HEK293 (cell line): Measurements from ENCODE around the gene CPNE4.

Source experiments
- CTCF ChIA-PET: fragments of 350-600 bp; formaldehyde crosslinking; extraction: SDS; loops from one replicate; lab custom pipeline; 2021; ENCODE audit warnings: antibody characterized with exemption; lab: Yijun Ruan, JAX
- POLR2A ChIA-PET: fragments of 300-600 bp; formaldehyde crosslinking; extraction: SDS; loops from one replicate; lab custom pipeline; 2020; ENCODE audit warnings: antibody characterized with exemption, inconsistent platforms; lab: Yijun Ruan, JAX
- H3K27ac ChIP-seq: fragments of 200-500 bp; sonication (Bioruptor generic); 2 replicates; pipeline ENCODE4 v1.5.1; 2014; ENCODE audit warnings: low read depth, low read length, control low read depth, inconsistent platforms; ENCODE audit errors: extremely low read depth
- H3K36me3 ChIP-seq, 2 experiments: fragments of 200-500 bp in 1 of 2; sonication (Bioruptor generic) in 1 of 2; 1 replicate in 1 of 2; 2 replicates in 1 of 2; pipeline ENCODE4 v1.5.1; 2014 to 2017; ENCODE audit warnings: inconsistent platforms in 2 of 2, low read length in 2 of 2; ENCODE audit not compliant: control insufficient read depth in 2 of 2, insufficient read depth in 1 of 2
- H3K4me1 ChIP-seq: fragments of 200-500 bp; sonication (Bioruptor generic); 2 replicates; pipeline ENCODE4 v1.5.1; 2014; ENCODE audit warnings: mild to moderate bottlenecking, low read length, inconsistent platforms; ENCODE audit not compliant: control insufficient read depth, insufficient read depth
- H3K4me3 ChIP-seq: 2 replicates; pipeline ENCODE4 v1.5.1; 2011; ENCODE audit warnings: low read depth, mild to moderate bottlenecking, control low read depth, low read length, moderate library complexity
- H3K9me3 ChIP-seq: fragments of 200-500 bp; sonication (Bioruptor generic); 2 replicates; pipeline ENCODE4 v1.5.1; 2014; ENCODE audit warnings: low read depth, low read length, inconsistent platforms; ENCODE audit not compliant: control insufficient read depth, insufficient read depth
- CTCF ChIP-seq: fragments of 450-650 bp; formaldehyde crosslinking; IDR thresholded peaks from 2 replicates; pipeline ENCODE4 v1.5.1; 2016; ENCODE audit warnings: missing biosample characterization, missing genetic modification characterization
- GLI4 ChIP-seq: fragments of 450-650 bp; formaldehyde crosslinking; IDR thresholded peaks from 2 replicates; pipeline ENCODE4 v1.5.1; 2016; ENCODE audit warnings: missing biosample characterization, missing genetic modification characterization
- HOXC10 ChIP-seq: sonication (generic); formaldehyde crosslinking; IDR thresholded peaks from 2 replicates; pipeline ENCODE4 v1.8.1; 2023; ENCODE audit warnings: mild to moderate bottlenecking, missing genetic modification reagents
- KLF1 ChIP-seq: fragments of 450-650 bp; formaldehyde crosslinking; IDR thresholded peaks from 2 replicates; pipeline ENCODE4 v1.5.1; 2016; ENCODE audit warnings: missing biosample characterization, missing genetic modification characterization
- KLF10 ChIP-seq: fragments of 450-650 bp; IDR thresholded peaks from 2 replicates; pipeline ENCODE4 v1.5.1; 2018; ENCODE audit warnings: missing biosample characterization, mild to moderate bottlenecking, missing genetic modification characterization
- KLF7 ChIP-seq: fragments of 450-650 bp; formaldehyde crosslinking; IDR thresholded peaks from 2 replicates; pipeline ENCODE4 v1.5.1; 2016; ENCODE audit warnings: missing biosample characterization, missing genetic modification characterization, borderline replicate concordance
- PRDM1 ChIP-seq: fragments of 450-650 bp; formaldehyde crosslinking; IDR thresholded peaks from 2 replicates; pipeline ENCODE4; 2016; ENCODE audit warnings: missing biosample characterization, missing genetic modification characterization
- SCRT2 ChIP-seq: fragments of 450-650 bp; formaldehyde crosslinking; IDR thresholded peaks from 2 replicates; pipeline ENCODE4 v1.5.1; 2016; ENCODE audit warnings: missing biosample characterization, missing genetic modification characterization
- ZBTB17 ChIP-seq: fragments of 450-650 bp; formaldehyde crosslinking; IDR thresholded peaks from 2 replicates; pipeline ENCODE4 v1.5.1; 2016; ENCODE audit warnings: missing biosample characterization, missing genetic modification characterization
- ZBTB44 ChIP-seq: fragments of 450-650 bp; IDR thresholded peaks from 2 replicates; pipeline ENCODE4 v1.5.1; 2018; ENCODE audit warnings: missing biosample characterization, mild to moderate bottlenecking, missing genetic modification characterization
- ZEB2 ChIP-seq: fragments of 450-650 bp; formaldehyde crosslinking; IDR thresholded peaks from 2 replicates; pipeline ENCODE4 v1.5.1; 2016; ENCODE audit warnings: missing biosample characterization, missing genetic modification characterization
- ZFP3 ChIP-seq: fragments of 450-650 bp; formaldehyde crosslinking; IDR thresholded peaks from 2 replicates; pipeline ENCODE4 v1.5.1; 2016; ENCODE audit warnings: low read depth, missing biosample characterization, missing genetic modification characterization
- ZNF10 ChIP-seq: fragments of 450-650 bp; formaldehyde crosslinking; IDR thresholded peaks from 2 replicates; pipeline ENCODE4 v1.5.1; 2017; ENCODE audit warnings: missing biosample characterization, missing genetic modification characterization
- ZNF133 ChIP-seq: fragments of 450-650 bp; formaldehyde crosslinking; IDR thresholded peaks from 2 replicates; pipeline ENCODE4 v1.5.1; 2016; ENCODE audit warnings: missing biosample characterization, missing genetic modification characterization
- ZNF202 ChIP-seq: fragments of 450-650 bp; formaldehyde crosslinking; IDR thresholded peaks from 2 replicates; pipeline ENCODE4 v1.5.1; 2016; ENCODE audit warnings: missing biosample characterization, missing genetic modification characterization, borderline replicate concordance
- ZNF274 ChIP-seq, 2 experiments: fragments of 200-500 bp in 1 of 2; fragments of 450-650 bp in 1 of 2; sonication (Bioruptor generic) in 1 of 2; formaldehyde crosslinking in 1 of 2; IDR thresholded peaks; 2 replicates each; pipeline versions ENCODE4 v1.5.1 to v1.6.1; 2014 to 2016; ENCODE audit warnings: borderline replicate concordance in 1 of 2, inconsistent platforms in 1 of 2, low read length in 1 of 2, missing biosample characterization in 1 of 2, missing genetic modification characterization in 1 of 2
- ZNF394 ChIP-seq: fragments of 450-650 bp; formaldehyde crosslinking; IDR thresholded peaks from 2 replicates; pipeline ENCODE4 v1.5.1; 2016; ENCODE audit warnings: missing biosample characterization, missing genetic modification characterization, mild to moderate bottlenecking, moderate library complexity, borderline replicate concordance
- ZNF510 ChIP-seq: fragments of 450-650 bp; formaldehyde crosslinking; IDR thresholded peaks from 2 replicates; pipeline ENCODE4 v1.5.1; 2018; ENCODE audit warnings: mild to moderate bottlenecking, missing genetic modification characterization, missing biosample characterization; ENCODE audit not compliant: insufficient replicate concordance
- ZNF514 ChIP-seq: fragments of 450-650 bp; formaldehyde crosslinking; IDR thresholded peaks from 2 replicates; pipeline ENCODE4 v1.5.1; 2016; ENCODE audit warnings: missing biosample characterization, missing genetic modification characterization
- ZNF530 ChIP-seq: fragments of 450-650 bp; formaldehyde crosslinking; IDR thresholded peaks from 2 replicates; pipeline ENCODE4 v1.5.1; 2016; ENCODE audit warnings: low read depth, missing biosample characterization, missing genetic modification characterization
- ZNF560 ChIP-seq: fragments of 450-650 bp; formaldehyde crosslinking; IDR thresholded peaks from 2 replicates; pipeline ENCODE4 v1.5.1; 2017; ENCODE audit warnings: missing biosample characterization, missing genetic modification characterization, borderline replicate concordance
- ZNF626 ChIP-seq: fragments of 450-650 bp; sonication (Bioruptor Pico); formaldehyde crosslinking; IDR thresholded peaks from 2 replicates; pipeline ENCODE4 v1.5.1; 2018; ENCODE audit warnings: missing biosample characterization, missing genetic modification characterization, inconsistent platforms
- ZNF747 ChIP-seq: fragments of 450-650 bp; formaldehyde crosslinking; IDR thresholded peaks from 2 replicates; pipeline ENCODE4 v1.5.1; 2016; ENCODE audit warnings: missing biosample characterization, missing genetic modification characterization
- ZNF837 ChIP-seq: fragments of 450-650 bp; formaldehyde crosslinking; IDR thresholded peaks from 2 replicates; pipeline ENCODE4 v1.5.1; 2016; ENCODE audit warnings: missing biosample characterization, missing genetic modification characterization

Gene CPNE4

GRCh38 chr3:131812433-131812832, 222.4 kb downstream of the CPNE4 start (continued):
- TF ChIP-seq ZNF274 (IDR thresholded peaks at IDR 0.05; ENCODE audit: low read length) (no peak), ZNF274 (tag by site-specific recombination; IDR thresholded peaks at IDR 0.05; ENCODE audit: borderline replicate concordance) (no peak)

GRCh38 chr3:131811481-131811880, 223.3 kb downstream of the CPNE4 start:
- TF ChIP-seq CTCF (no peak), ZNF626 (tag by site-specific recombination) (no peak)
- TF ChIP-seq, all 188 proteins: peak for 0
- ChIA-PET POLR2A (no interaction called here), CTCF (no interaction called here)
- Histone ChIP-seq H3K9me3 (no peaks in the 10 kb centered on the region), H3K36me3 (no peaks in the 10 kb centered on the region), H3K4me1 (no peaks in the 10 kb centered on the region), H3K27ac (no peak overlapping the region), H3K4me3 (no peak overlapping the region)

GRCh38 chr3:131807822-131808221, 227.0 kb downstream of the CPNE4 start:
- Histone ChIP-seq H3K4me1 (no peaks in the 10 kb centered on the region), H3K9me3 (no peaks in the 10 kb centered on the region), H3K36me3 (no peaks in the 10 kb centered on the region), H3K4me3 (no peak overlapping the region), H3K27ac (no peak overlapping the region)
- CTCF ChIA-PET = no interaction called here
- no peak for TF ChIP-seq ZNF274 (IDR thresholded peaks at IDR 0.05; ENCODE audit: low read length)
- TF ChIP-seq ZNF274 (tag by site-specific recombination; IDR thresholded peaks at IDR 0.05; ENCODE audit: borderline replicate concordance) = no peak
- TF ChIP-seq ZNF514 = no peak
- TF ChIP-seq ZBTB17 (tag by site-specific recombination) = no peak
- no peak for TF ChIP-seq ZNF202 (tag by site-specific recombination)
- no peak for TF ChIP-seq HOXC10 (CRISPR knock-in tag)
- TF ChIP-seq ZEB2 (tag by site-specific recombination) = no peak
- no peak for TF ChIP-seq KLF7 (tag by site-specific recombination)
- no peak for TF ChIP-seq ZNF530 (tag by site-specific recombination)
- no peak for TF ChIP-seq ZFP3 (tag by site-specific recombination)
- no peak for TF ChIP-seq KLF10 (tag by site-specific recombination)
- no peak for TF ChIP-seq KLF1 (tag by site-specific recombination)
- no peak for TF ChIP-seq ZNF510 (tag by site-specific recombination)
- no peak for TF ChIP-seq ZNF10 (tag by site-specific recombination)
- TF ChIP-seq ZNF560 = no peak
- no peak for TF ChIP-seq ZBTB44 (tag by site-specific recombination)
- TF ChIP-seq PRDM1 (tag by site-specific recombination) = no peak
- POLR2A ChIA-PET = no interaction called here

GRCh38 chr3:131806736-131807135, 228.1 kb downstream of the CPNE4 start:
- Histone ChIP-seq H3K4me1 (no peaks in the 10 kb centered on the region), H3K4me3 (no peak overlapping the region), H3K9me3 (no peaks in the 10 kb centered on the region), H3K36me3 (no peaks in the 10 kb centered on the region), H3K27ac (no peak overlapping the region)
- ChIA-PET CTCF (interaction anchor here (1.1 kb wide), 1 partner anchor 10 kb away, joined by 3 read pairs; no protein-coding TSS in a partner anchor), POLR2A (interaction anchor here (0.7 kb wide), 2 partner anchors 14 to 403 kb away, joined by 4 read pairs; no protein-coding TSS in a partner anchor)
- TF ChIP-seq ZEB2 (tag by site-specific recombination) (no peak), ZNF514 (no peak), SCRT2 (tag by site-specific recombination) (no peak), ZNF747 (tag by site-specific recombination) (no peak), ZNF837 (tag by site-specific recombination) (no peak), ZNF394 (tag by site-specific recombination) (no peak), GLI4 (tag by site-specific recombination) (no peak), ZNF510 (tag by site-specific recombination) (no peak), ZNF133 (tag by site-specific recombination) (no peak)
